ENCODE results near the gene PSMD14.

The PSMD14 gene

GRCh38 chr2:161402297-161402696, 94.1 kb downstream of the PSMD14 start:
- Histone ChIP-seq H3K36me3 (peaks cover 54% of the 10 kb centered on the region), H3K4me1 (no peaks in the 10 kb centered on the region), H3K9me3 (peaks cover 13% of the 10 kb centered on the region; the same call in 1 of the 2 replicates), H3K27ac (no peak overlapping the region), H3K9ac (no peak overlapping the region), H4K20me1 (no peaks in the 10 kb centered on the region), H3K27me3 (no peaks in the 10 kb centered on the region), H3K4me3 (no peak overlapping the region), H3K4me2 (no peak overlapping the region)
- no peak for TF ChIP-seq Cebpa-rat (IDR thresholded peaks at IDR 0.05)

- H3K4me3 ChIP-seq: no peak overlapping the region
- H3K9me3 ChIP-seq: peaks cover 9% of the 10 kb centered on the region; the same call in 1 of the 2 replicates
- peaks cover 2% of the 10 kb centered on the region; the same call in 1 of the 2 replicates for H3K27me3 ChIP-seq
- no peaks in the 10 kb centered on the region for H3K4me1 ChIP-seq
- no peak overlapping the region for H3K4me2 ChIP-seq
- no peak overlapping the region for H3K27ac ChIP-seq
- H4K20me1 ChIP-seq: peaks cover 11% of the 10 kb centered on the region; the same call in 1 of the 2 replicates
- no peak overlapping the region for H3K9ac ChIP-seq
- no peak for TF ChIP-seq Cebpa-rat (IDR thresholded peaks at IDR 0.05)
- H3K36me3 ChIP-seq: peaks cover 31% of the 10 kb centered on the region
Observed at GRCh38 chr2:161406316-161406715, 98.1 kb downstream of the PSMD14 start.

- TF ChIP-seq Cebpa-rat (IDR thresholded peaks at IDR 0.05): no peak
- H3K9me3 ChIP-seq: no peaks in the 10 kb centered on the region
- no peak overlapping the region for H3K4me2 ChIP-seq
- H3K4me3 ChIP-seq: no peak overlapping the region
- peaks cover 9% of the 10 kb centered on the region; the same call in 1 of the 2 replicates for H3K27me3 ChIP-seq
- peaks cover 19% of the 10 kb centered on the region for H3K36me3 ChIP-seq
- peaks cover 24% of the 10 kb centered on the region for H4K20me1 ChIP-seq
- H3K4me1 ChIP-seq: no peaks in the 10 kb centered on the region
- H3K27ac ChIP-seq: no peak overlapping the region
- H3K9ac ChIP-seq: no peak overlapping the region
Observed at GRCh38 chr2:161407597-161407996, 99.4 kb downstream of the PSMD14 start.

GRCh38 chr2:161409308-161409907, 101.2 kb downstream of the PSMD14 start:
- H3K9ac ChIP-seq: no peak overlapping the region
- peaks cover 4% of the 10 kb centered on the region; the same call in 1 of the 2 replicates for H3K36me3 ChIP-seq
- no peak for TF ChIP-seq Cebpa-rat (IDR thresholded peaks at IDR 0.05)
- no peak overlapping the region for H3K27ac ChIP-seq
- no peak overlapping the region for H3K4me3 ChIP-seq
- H3K27me3 ChIP-seq: peaks cover 27% of the 10 kb centered on the region
- H3K4me2 ChIP-seq: no peak overlapping the region
- H3K9me3 ChIP-seq: no peaks in the 10 kb centered on the region
- H4K20me1 ChIP-seq: peaks cover 42% of the 10 kb centered on the region
- peaks cover 4% of the 10 kb centered on the region for H3K4me1 ChIP-seq

- TF ChIP-seq Cebpa-rat (IDR thresholded peaks at IDR 0.05): no peak
- H3K4me3 ChIP-seq: no peak overlapping the region
- H3K27ac ChIP-seq: no peak overlapping the region
- no peak overlapping the region for H3K4me2 ChIP-seq
- H3K4me1 ChIP-seq: peaks cover 12% of the 10 kb centered on the region
- peaks cover 12% of the 10 kb centered on the region for H3K9me3 ChIP-seq
- peaks cover 71% of the 10 kb centered on the region for H4K20me1 ChIP-seq
- peaks cover 56% of the 10 kb centered on the region for H3K27me3 ChIP-seq
- H3K9ac ChIP-seq: no peak overlapping the region
- H3K36me3 ChIP-seq: peaks cover 4% of the 10 kb centered on the region; the same call in 1 of the 2 replicates
Observed at GRCh38 chr2:161412346-161412745, 104.1 kb downstream of the PSMD14 start.

GRCh38 chr2:161414042-161415033, 106.1 kb downstream of the PSMD14 start:
- Histone ChIP-seq H3K9ac (no peak overlapping the region), H3K4me3 (peak overlapping the region; percentile 53), H3K27ac (no peak overlapping the region), H4K20me1 (peaks cover 89% of the 10 kb centered on the region), H3K36me3 (peaks cover 4% of the 10 kb centered on the region; the same call in 1 of the 2 replicates), H3K4me1 (peaks cover 18% of the 10 kb centered on the region), H3K9me3 (peaks cover 18% of the 10 kb centered on the region), H3K27me3 (peaks cover 76% of the 10 kb centered on the region), H3K4me2 (peak overlapping the region; percentile 78)
- TF ChIP-seq Cebpa-rat (IDR thresholded peaks at IDR 0.05): no peak

GRCh38 chr2:161415034-161415986, 107.1 kb downstream of the PSMD14 start:
- TF ChIP-seq Cebpa-rat (IDR thresholded peaks at IDR 0.05): no peak
- Histone ChIP-seq H3K4me2 (peak overlapping the region; percentile 78), H3K9ac (no peak overlapping the region), H3K27ac (no peak overlapping the region), H3K4me3 (peak overlapping the region; percentile 53), H4K20me1 (peaks cover 92% of the 10 kb centered on the region), H3K36me3 (peaks cover 4% of the 10 kb centered on the region; the same call in 1 of the 2 replicates), H3K9me3 (peaks cover 18% of the 10 kb centered on the region), H3K27me3 (peaks cover 86% of the 10 kb centered on the region), H3K4me1 (peaks cover 18% of the 10 kb centered on the region)

GRCh38 chr2:161415987-161416707, 107.9 kb downstream of the PSMD14 start, which contains the start of gene TBR1:
Gene TBR1 (plus strand): TSS chr2:161416297. CDS start chr2:161416411, 114 bp downstream.
- peaks cover 18% of the 10 kb centered on the region for H3K9me3 ChIP-seq
- no peak within 1 kb of the TSS for H3K27ac ChIP-seq
- peaks cover 100% of the 10 kb centered on the region for H4K20me1 ChIP-seq
- H3K4me2 ChIP-seq: peak within 1 kb of the TSS; percentile 78; the same call in 1 of the 2 replicates
- H3K9ac ChIP-seq: no peak within 1 kb of the TSS
- no peak for TF ChIP-seq Cebpa-rat (IDR thresholded peaks at IDR 0.05)
- peaks cover 3% of the 10 kb centered on the region; the same call in 1 of the 2 replicates for H3K36me3 ChIP-seq
- peaks cover 95% of the 10 kb centered on the region for H3K27me3 ChIP-seq
- no peak within 1 kb of the TSS for H3K4me3 ChIP-seq
- H3K4me1 ChIP-seq: peaks cover 18% of the 10 kb centered on the region
